Stimulated activated CD8-positive, alpha-beta memory T cell treated with anti-CD3 and anti-CD28 coated beads, Interleukin-12 subunit alpha, Interleukin-12 subunit beta, amount 100 ng/mL, for 4 hours (primary cell): Measurements from ENCODE around the gene DNHD1.
A peak's percentile ranks its signal among the peaks of the same experiment; 100 is the strongest.

Experiments used
- DNase-seq: peaks from one replicate; pipeline ENCODE4 v3.0.0-alpha.2; 2020; ENCODE audit warnings: low read depth

DNHD1 gene, protein sequence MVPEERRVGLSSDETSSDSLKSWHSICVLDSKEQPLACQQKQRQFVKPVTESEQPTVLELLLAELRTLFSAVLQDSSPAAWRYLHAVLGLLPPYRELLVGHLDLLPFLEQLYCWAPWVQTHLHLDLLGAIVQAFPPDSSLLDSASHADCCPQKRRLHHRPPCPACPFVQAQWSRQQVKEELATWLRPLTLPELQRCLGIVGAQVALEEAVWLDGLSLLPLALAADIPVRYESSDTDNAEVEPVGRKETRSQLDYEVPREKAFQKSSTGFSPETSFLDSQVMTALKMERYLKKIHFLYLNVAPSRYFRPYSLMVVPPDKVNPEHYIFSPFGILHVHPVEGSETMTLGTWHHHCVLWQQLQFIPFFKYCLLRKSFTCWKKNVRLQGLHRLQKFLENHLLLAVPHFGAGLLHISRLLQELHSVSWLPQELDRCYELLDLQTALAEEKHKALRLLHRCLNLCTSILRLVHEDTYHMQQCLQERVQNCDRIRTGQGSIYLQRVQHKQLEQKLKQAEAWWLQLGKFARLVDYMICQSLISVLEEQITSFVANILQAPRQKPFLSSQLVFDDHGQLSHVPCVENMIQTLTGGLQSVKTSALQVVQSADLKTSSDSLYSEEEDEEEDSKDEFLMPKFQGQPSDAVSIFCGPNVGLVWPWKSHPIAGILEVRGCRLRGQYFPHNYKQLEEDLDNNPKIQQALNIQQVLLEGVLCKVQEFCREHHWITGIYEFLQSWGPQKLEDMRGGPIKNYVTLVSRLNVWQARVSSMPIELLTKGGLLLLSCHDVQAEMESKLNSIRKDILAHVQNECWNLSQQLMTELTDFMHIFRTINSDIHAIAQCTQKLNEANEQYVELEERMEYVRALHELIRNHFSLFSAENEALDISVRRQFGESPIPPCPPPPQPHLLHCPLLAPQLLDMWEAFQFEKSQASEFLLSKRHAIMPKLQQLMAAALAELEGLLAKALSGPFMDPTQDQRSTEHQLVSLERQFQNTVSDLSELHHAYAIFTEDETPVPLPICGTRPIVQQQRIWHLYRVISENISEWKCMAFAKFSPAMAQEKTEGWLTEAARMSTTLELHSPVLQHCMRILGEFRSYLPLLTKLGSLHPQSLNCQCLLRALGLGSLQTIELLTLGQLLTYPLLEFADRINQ (N-terminal part only)

DNA sequence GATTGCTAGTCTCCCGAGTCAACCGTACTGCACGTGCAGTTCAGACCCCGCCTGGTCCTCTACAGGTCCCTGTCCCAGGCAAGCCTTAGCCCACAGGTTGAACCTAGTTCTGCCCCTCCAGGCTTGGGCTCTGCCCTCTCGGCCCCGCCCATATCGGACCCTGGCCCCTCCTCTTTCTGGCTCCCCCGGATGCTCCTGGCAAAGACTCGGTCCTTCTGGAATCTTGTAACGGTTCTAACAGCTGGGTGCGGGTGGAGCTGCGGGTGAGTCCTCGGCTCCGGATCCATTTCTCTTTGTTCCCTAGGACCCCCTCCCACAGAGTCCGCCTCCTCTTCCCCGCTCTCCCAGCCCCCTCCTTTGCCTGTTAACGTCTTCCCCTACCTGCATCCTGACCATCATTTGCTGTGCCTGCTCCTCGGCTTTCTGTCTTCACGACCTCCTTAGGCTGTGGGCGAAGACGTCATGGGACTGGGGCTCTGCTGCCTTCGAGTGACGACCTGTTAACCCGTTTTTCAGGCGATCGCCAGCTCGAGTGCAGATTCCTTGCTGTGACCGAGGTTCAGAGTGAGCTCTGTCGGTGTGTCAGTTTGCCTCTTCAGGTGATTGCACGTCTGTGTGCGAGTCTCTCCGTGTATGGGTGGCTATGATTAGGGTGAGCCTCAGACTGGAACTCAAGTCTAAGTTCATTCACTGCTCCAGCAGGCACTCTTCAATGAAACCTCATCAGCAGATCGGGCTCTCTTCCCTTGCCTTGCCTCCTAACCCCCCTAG lies at the start of gene DNHD1:
Gene DNHD1, plus strand, starts transcription at position 212 of the 771 bp plus-strand sequence. CDS start 936 bp downstream, outside the sequence.
- no peak for DNase-seq

DNA sequence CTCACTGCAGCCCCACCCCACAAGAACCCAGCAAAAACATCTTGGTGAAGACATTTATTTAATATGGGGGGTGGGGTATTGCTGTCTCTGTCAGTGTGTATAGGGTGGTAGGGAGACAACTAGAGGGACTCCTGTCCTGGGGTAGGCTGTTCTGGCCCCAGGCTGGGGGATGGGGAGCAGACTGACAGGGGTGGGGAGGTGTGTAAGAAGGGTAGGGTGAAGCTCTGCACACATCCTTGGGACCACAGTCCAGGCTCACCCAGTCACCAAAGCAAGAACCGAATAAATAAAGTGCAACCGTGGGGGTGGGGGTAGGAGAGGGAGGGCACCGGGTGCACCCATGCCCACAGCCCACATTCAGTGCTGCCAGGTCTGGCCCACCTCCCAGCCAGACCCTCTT lies 48.5 kb upstream of the DNHD1 start:
- DNase-seq: no peak

DNA sequence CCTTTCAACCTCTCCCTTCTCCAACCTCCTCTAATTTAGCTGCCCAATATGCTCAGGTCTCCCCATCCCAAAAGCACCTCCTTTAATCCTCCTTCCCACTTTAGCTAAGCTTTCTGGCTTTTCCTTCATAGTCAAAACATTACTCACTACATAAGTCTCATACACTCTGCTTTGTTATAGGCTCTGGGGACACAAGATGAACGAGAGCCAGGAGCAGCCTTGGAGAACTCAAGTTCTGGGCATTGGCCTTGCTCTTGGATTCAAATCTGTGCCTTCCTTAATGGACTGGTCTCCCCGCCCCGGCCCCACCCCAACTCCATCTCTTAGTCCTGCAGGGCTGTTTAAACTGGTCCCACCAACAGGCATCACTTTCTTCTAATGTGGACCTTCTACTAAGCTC lies 44.9 kb upstream of the DNHD1 start:
- DNase-seq: no peak

DNA sequence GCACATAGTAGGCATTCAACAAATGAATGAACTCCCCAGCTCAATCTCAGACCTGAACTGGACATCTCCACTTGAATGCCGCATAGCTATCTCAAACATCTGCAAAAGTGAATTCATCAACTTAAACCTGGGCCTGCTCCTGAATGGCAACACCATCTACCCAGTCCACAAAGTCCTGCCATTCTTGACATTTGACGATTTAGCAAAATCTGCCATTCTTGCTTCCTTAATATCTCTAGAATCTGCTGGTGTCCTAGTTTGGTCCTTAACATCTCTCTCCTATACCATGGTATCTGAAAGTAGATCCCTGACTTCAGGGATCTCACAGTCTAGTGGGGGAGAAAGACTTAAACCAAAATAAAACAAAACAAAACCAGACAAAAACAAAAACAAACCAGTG lies 43.9 kb upstream of the DNHD1 start:
- no peak for DNase-seq

DNA sequence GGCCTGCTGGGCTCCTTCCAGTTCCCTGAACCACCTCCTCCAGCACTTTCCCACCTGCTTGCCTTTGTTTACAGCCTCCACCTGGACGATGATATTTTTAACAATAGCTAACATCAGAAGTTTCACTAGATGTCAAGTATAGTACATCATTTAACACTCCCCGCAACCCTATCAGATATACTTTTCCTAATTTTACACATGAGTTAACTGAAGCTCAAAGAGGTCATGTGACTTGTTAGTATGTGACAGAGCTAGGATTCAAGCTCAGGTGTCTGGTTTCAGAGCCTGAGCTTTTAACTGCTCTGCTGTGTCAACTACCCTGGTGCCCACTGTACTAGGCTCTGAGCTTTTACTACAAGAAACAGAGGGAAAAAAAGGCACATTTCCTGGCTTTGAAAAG lies 42.0 kb upstream of the DNHD1 start:
- DNase-seq: no peak

DNA sequence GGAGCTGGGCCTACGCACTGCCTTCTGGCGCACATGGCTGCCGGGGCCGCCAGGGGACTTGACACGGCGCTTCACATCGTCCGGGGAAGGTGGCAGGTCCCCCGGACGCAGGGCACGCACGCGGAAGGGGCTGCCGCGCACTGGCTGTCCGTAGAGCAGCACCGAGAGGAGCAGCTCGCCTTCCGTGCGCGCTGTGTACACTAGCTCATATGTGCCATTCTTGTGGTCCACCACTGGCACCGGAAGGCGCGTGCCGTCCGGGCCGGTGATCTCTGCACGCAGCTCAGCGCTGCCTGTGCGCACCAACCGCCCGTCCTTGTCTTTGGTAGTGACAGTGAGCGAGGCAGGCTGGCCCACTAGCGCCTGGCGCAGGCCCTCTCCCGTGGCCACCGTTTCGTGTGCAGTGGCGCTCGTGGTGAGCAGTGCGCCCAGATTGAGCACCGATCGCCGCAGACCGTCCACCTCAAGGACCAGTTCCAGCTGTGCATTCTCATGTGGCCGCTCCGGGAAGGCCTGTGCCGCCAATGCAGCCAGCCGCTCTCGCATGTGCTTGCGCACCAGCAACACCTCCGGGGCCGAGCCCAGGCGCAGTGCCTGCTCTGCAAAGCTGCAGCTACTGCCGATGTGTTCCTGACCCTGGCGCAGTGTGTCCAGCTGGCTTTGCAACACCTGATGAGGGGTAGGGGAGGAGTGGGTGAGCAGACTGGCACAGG lies 40.6 kb upstream of the DNHD1 start:
- no peak for DNase-seq

DNA sequence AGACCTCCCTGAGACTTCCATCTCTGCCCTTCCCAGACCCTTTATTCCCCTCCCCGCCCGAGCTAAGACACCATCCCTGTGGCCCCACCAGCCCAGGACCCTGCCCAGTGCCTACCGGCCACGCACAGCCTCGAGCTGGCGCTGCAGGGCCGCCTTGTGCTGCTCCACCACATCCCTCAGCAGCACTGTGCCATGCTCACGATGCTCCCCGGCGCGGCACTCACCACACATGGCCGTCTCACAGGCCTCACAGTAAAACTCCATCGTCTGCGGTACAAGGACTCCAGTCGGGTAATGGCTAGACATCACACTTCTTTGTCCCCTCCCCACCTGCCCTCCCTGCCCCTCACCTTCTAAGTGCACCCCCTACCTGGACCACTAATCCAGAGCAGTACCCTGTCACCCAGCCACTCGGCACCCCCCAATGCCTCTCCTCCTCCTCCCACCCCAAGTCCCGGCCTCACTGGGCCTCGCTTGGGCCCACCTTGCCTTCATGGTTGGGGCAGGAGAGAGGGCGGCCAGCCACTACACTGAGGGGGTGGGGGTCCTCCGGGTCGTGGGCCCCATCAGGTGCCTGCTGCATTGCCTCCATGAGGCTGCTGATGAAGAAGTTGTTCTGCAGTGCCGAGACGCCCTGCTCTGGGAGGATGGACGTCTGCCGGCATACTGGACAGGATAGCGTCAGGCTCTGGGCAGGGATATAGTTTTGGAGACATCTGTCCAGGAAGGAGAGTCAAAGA lies 39.3 kb upstream of the DNHD1 start:
- DNase-seq: no peak

DNA sequence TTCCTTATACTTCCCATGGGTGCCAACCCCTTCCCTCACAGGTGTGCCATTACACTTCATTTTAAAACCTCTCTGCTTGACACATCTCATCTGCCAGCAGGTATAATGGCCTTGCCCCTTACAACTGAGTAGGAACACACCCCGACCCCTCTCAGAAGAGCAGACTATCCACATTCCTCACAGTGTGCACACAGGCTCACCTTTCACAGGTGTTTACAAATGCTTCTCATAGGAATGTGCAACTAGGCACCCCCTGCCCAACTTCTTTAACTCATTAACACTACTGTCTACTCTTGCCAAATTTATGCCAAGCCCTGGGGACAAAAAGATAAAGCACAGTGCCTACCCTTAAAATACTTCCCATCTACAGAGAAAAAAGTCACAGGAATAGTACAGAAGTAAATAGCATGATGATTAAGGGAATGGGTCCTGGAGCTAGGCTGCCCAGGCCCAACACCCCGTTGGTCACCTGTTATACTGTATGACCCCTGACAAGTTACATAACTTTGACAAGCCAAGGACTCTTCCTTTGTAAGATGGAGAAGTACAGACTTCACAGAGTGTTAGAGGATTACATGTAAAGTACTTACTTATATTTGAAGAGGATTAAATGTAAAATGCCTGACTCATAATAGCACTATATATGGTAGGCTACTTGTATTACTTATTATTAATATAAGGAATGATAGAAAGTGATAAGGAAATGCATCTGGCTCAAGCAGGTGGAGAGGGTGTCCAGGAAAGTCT lies 38.6 kb upstream of the DNHD1 start:
- DNase-seq: no peak

DNA sequence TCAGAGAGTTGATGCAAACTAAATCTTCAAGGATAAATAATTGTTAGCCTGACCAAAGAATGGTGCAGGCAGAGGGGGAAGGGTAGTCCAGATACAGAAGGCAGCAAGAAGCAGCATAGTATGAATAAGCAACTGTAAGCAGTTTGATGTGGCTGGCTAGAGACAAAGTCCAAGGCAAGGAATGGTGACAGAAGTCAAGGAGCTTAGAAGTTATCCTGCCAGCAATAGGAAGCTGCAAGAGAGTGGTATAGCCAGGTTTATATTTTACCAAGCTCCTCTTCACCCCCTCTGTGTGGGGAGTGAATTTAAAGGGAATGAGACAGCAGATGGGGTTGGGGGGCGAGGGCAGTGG lies 38.0 kb upstream of the DNHD1 start:
- DNase-seq: no peak

DNA sequence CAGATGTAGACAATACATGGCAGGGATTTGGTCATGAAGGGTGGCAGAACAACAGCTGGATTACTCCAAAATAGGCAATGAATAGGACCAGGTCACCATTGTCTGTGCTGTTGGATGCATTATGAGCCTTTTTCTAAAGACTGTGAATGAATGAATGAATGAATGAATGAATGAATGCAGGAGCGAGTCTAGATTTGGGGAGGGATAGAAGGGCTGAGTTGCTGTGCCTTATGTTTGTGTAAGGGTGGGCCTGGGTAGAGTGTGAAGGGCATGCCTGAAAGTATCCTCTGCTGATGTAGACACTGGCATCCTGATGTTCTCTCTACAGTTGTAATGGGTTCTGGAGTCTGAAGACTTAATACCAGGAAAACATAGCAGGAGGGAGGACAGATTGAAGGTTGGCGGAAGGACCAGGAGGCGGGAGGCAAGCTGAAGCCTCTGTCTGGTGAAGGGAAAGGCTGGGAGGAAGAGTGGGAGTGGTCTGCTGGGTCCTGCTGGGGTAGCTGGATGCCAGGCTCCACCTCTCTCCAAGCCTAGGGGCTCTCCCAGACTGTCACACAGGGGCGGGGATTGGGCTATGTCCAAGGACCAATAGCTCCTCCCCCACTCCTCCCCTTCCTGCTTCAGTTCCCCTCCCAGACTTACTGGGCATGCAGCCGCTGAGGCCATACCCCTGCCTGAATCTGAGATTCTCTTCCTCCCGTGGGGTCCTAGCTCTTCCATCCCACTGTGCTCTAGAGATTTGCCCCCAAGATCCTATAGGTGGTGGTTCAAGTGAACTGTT lies 28.2 kb upstream of the DNHD1 start:
- DNase-seq: no peak

DNA sequence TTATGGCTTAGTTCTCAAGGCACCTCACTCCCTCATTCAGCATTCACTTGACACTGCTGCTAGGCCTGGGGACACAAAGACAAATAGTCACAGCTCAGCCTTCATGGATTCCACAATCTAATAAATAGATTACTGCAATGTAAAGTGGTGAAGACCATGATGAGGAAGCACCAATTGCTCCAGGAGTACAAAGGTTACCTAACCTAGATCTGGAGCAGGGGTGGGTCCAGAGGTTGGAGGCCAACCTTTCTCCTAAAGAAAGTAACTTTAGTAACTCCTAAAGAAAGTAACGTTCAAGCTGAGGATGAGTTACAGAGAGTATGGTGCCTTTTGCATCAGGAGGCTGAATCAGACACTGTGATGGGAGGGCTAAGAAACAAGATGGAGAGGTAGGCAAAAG lies 27.5 kb upstream of the DNHD1 start:
- DNase-seq: no peak

DNA sequence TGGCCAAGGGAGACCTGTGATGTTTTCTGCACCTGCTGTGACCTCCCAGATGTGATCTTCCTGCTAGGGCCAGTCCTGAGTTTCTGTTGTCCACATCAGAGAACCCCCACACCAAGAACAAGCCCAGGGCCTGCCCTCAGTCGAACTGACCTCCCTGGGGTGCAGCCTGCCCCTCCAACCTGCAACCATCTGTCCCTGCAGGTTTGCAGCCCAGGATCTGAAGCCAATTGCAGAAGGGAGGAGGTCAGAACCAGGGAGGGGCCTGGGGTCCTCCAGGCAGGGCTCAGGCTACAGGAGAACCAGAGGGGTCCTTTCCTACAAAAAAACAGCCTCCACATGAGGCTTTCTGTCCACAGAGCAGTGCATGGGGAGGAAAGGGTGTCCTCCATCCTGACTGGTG lies 24.1 kb upstream of the DNHD1 start:
- DNase-seq: no peak

DNA sequence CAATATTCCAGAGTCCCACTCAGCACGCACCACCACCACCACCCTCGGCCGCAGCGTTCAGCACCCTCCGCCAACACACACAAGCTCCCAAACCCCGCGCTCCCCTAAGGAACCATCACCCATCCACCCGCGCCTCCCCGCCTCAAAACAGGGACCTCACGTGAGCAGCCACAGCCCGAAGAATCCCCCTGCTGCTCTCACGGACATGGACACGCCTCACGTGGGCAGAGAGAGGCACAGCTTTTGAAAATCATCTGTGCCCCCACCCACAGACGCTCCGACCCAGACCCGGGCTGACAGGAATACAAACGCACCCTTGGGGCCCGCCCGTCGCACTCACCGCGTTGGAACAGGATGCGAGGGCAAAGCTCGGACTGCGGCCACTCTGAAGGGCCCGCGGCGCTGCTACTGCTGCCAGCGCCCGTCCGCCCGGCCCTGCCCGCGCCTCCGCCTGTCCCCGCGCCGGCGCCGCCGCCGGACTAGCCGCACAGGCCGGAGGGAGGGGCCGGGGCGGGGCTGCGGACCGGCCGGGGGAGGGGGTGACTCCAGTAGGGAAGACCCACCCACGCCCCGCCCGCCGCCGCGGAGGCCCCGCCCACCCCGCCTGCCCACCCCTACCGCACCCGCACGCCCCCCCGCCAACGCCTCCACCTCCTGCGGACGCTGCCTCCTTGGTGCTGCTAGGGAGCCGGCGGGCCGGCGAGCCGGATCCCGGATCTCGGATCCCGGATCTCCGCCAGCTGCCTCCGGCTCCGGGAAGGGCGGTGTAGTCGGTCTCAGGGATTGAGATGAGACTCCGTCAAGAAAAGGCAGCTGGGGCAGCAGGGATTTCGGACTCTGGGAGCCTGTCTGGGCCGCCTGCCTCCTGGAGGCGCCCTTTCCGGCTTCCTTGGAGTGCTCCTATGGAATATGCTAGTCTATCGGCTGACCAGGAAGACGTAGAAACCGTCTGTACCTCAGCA lies 23.3 kb upstream of the DNHD1 start, which contains the start of gene TRIM3:
Gene TRIM3, minus strand, starts transcription at position 491 of the 962 bp plus-strand sequence. CDS start 8,246 bp downstream, outside the sequence.
- DNase-seq: peak; percentile 69

DNA sequence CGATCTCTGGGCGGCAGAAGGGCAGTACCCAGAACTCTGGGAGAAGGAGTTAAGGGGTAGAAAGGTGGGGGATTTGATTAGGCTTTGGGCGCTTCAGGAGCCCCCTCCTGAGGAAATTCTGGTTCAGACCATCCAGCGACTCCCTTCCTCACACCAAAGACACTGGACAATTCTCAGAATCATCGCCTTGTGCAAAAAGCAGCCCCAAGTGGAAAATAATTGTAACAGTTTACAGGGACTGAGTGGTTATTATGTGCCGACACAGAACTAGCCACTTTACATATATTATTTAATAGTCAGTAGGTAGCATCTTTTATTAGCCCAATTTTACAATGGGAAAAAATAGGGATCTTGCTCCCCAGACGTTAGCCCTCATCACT lies 22.7 kb upstream of the DNHD1 start:
- no peak for DNase-seq

DNA sequence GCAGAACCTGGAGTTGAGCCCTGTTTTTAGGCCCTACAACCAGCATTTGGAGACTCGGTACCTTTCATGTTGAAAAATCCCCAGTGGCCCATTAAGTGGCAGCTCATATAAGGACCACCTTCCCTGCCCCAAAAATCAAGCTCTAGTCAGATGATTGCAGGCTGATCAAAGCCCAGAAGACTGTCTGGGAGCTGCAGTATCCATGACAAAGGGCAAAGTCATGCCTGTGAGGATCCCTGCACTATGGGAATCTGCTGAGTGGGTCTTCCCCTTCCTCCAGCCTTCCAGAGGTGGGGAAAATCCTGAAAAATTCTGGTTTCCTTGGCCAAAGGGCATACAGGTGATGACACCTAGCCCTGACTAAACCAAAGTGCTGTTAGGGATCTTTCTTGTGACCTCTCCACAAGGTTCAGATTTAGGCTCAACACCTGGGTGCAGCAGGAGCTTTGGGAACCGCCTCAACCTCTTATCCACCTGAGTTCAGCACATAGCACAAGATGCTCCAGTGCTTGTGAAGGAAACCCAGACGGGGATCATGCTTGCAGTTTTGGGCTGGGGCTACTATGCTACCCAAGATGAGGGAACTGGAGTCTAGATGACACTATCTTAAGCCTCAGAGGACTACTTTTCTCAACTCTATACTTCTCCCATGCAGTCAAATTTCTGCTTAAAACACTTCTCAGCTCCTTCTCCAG lies 22.1 kb upstream of the DNHD1 start:
- DNase-seq: no peak

DNA sequence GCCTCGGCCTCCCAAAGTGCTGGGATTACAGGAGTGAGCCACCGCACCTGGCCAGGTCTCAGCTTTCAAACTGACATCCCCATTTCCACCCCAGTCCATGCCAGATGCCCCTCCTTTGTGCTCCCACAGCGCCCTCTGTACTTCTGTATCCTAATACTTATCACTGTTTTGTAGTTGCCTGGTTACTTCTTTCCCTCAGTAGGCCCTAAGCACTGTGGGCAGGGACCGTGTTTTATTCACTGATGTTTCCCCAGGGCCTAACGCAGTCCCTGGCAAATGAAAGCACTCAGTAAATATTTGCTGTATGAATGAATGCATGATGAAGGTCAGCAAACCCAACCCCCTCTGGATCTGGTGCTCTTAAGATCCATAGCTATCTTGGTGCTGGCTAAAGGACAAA lies 21.1 kb upstream of the DNHD1 start:
- DNase-seq: no peak

DNA sequence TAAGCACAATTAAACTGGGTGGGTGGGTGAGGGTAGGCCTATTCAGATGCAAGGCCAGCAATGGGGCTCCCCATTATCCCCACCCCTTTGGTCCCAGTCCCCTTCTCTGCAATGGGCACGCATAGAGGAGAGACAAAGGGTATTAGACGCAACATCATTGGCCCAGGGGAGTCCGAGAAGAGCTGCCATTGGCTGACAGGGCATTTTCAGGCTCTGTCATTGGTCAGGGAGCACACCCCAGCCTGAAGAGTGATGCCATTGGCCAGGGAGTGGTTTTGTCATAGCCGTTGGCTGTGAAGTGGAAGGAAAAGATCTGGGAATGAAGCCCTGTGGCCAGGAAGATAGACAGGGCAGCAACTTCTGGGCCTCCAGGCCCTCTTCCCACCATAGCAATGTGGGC lies 20.5 kb upstream of the DNHD1 start:
- DNase-seq: no peak
